Stimulated activated naive CD8-positive, alpha-beta T cell treated with anti-CD3 and anti-CD28 coated beads, Interleukin-15, Interleukin-2, amounts not matched to agents 100 ng/mL and 50 ng/mL, for 24 hours (primary cell): ENCODE results near the gene EXOC4.

ENCODE experiments used
- H3K27ac Mint-ChIP-seq: one replicate; pipeline ENCODE4 v1.8.0; 2021; ENCODE audit warnings: mild to moderate bottlenecking, mixed read lengths
- H3K27me3 Mint-ChIP-seq: one replicate; pipeline ENCODE4 v1.8.0; 2021; ENCODE audit warnings: mixed read lengths
- H3K36me3 Mint-ChIP-seq: one replicate; pipeline ENCODE4 v1.8.0; 2021; ENCODE audit warnings: low read depth, mixed read lengths
- H3K4me1 Mint-ChIP-seq: one replicate; pipeline ENCODE4 v1.8.0; 2021; ENCODE audit warnings: low read depth, mixed read lengths
- H3K4me3 Mint-ChIP-seq: one replicate; pipeline ENCODE4 v1.8.0; 2021; ENCODE audit warnings: mild to moderate bottlenecking, mixed read lengths
- H3K9me3 Mint-ChIP-seq: one replicate; pipeline ENCODE4 v1.8.0; 2021; ENCODE audit warnings: mixed read lengths

EXOC4 gene

GRCh38 chr7:133936074-133936473 lies 683.2 kb downstream of the EXOC4 start:
- Mint-ChIP-seq H3K4me1 (no peaks in the 10 kb centered on the region), H3K36me3 (peaks cover 35% of the 10 kb centered on the region), H3K4me3 (no peak overlapping the region), H3K27me3 (no peaks in the 10 kb centered on the region), H3K27ac (no peak overlapping the region), H3K9me3 (no peaks in the 10 kb centered on the region)

GRCh38 chr7:133937786-133938185 lies 684.9 kb downstream of the EXOC4 start:
- Mint-ChIP-seq H3K4me1 (no peaks in the 10 kb centered on the region), H3K4me3 (no peak overlapping the region), H3K27me3 (no peaks in the 10 kb centered on the region), H3K9me3 (no peaks in the 10 kb centered on the region), H3K36me3 (peaks cover 34% of the 10 kb centered on the region), H3K27ac (no peak overlapping the region)

GRCh38 chr7:133940368-133940767 lies 687.5 kb downstream of the EXOC4 start:
- peaks cover 32% of the 10 kb centered on the region for H3K36me3 Mint-ChIP-seq
- no peak overlapping the region for H3K27ac Mint-ChIP-seq
- H3K4me1 Mint-ChIP-seq: no peaks in the 10 kb centered on the region
- no peak overlapping the region for H3K4me3 Mint-ChIP-seq
- no peaks in the 10 kb centered on the region for H3K27me3 Mint-ChIP-seq
- no peaks in the 10 kb centered on the region for H3K9me3 Mint-ChIP-seq

- Mint-ChIP-seq H3K36me3 (peaks cover 38% of the 10 kb centered on the region), H3K27me3 (no peaks in the 10 kb centered on the region), H3K27ac (no peak overlapping the region), H3K4me1 (no peaks in the 10 kb centered on the region), H3K9me3 (peaks cover 3% of the 10 kb centered on the region), H3K4me3 (no peak overlapping the region)
Observed at GRCh38 chr7:133941496-133941895, 688.6 kb downstream of the EXOC4 start.

- Mint-ChIP-seq H3K36me3 (peaks cover 29% of the 10 kb centered on the region), H3K27me3 (no peaks in the 10 kb centered on the region), H3K27ac (no peak overlapping the region), H3K9me3 (peaks cover 3% of the 10 kb centered on the region), H3K4me3 (no peak overlapping the region), H3K4me1 (no peaks in the 10 kb centered on the region)
Observed at GRCh38 chr7:133945497-133945896, 692.6 kb downstream of the EXOC4 start.

GRCh38 chr7:133947458-133948254 lies 694.8 kb downstream of the EXOC4 start:
- Mint-ChIP-seq H3K27ac (no peak overlapping the region), H3K27me3 (no peaks in the 10 kb centered on the region), H3K36me3 (peaks cover 35% of the 10 kb centered on the region), H3K9me3 (peaks cover 3% of the 10 kb centered on the region), H3K4me3 (no peak overlapping the region), H3K4me1 (no peaks in the 10 kb centered on the region)

GRCh38 chr7:133948588-133948987 lies 695.7 kb downstream of the EXOC4 start:
- Mint-ChIP-seq H3K4me1 (no peaks in the 10 kb centered on the region), H3K4me3 (no peak overlapping the region), H3K9me3 (peaks cover 3% of the 10 kb centered on the region), H3K27me3 (no peaks in the 10 kb centered on the region), H3K27ac (no peak overlapping the region), H3K36me3 (peaks cover 38% of the 10 kb centered on the region)

GRCh38 chr7:133950855-133951254 lies 698.0 kb downstream of the EXOC4 start:
- no peak overlapping the region for H3K4me3 Mint-ChIP-seq
- no peak overlapping the region for H3K27ac Mint-ChIP-seq
- H3K36me3 Mint-ChIP-seq: peaks cover 36% of the 10 kb centered on the region
- H3K4me1 Mint-ChIP-seq: no peaks in the 10 kb centered on the region
- peaks cover 6% of the 10 kb centered on the region for H3K9me3 Mint-ChIP-seq
- no peaks in the 10 kb centered on the region for H3K27me3 Mint-ChIP-seq

GRCh38 chr7:133955208-133955607 lies 702.3 kb downstream of the EXOC4 start:
- no peaks in the 10 kb centered on the region for H3K27me3 Mint-ChIP-seq
- peaks cover 17% of the 10 kb centered on the region for H3K36me3 Mint-ChIP-seq
- peaks cover 4% of the 10 kb centered on the region for H3K9me3 Mint-ChIP-seq
- no peaks in the 10 kb centered on the region for H3K4me1 Mint-ChIP-seq
- H3K27ac Mint-ChIP-seq: no peak overlapping the region
- H3K4me3 Mint-ChIP-seq: no peak overlapping the region

GRCh38 chr7:133957845-133958244 lies 705.0 kb downstream of the EXOC4 start:
- Mint-ChIP-seq H3K9me3 (peaks cover 4% of the 10 kb centered on the region), H3K36me3 (peaks cover 1% of the 10 kb centered on the region), H3K27me3 (no peaks in the 10 kb centered on the region), H3K4me1 (peaks cover 5% of the 10 kb centered on the region), H3K27ac (no peak overlapping the region), H3K4me3 (no peak overlapping the region)

GRCh38 chr7:133958822-133959221 lies 705.9 kb downstream of the EXOC4 start:
- peaks cover 5% of the 10 kb centered on the region for H3K4me1 Mint-ChIP-seq
- peaks cover 7% of the 10 kb centered on the region for H3K36me3 Mint-ChIP-seq
- H3K4me3 Mint-ChIP-seq: no peak overlapping the region
- H3K27ac Mint-ChIP-seq: no peak overlapping the region
- H3K27me3 Mint-ChIP-seq: no peaks in the 10 kb centered on the region
- peaks cover 4% of the 10 kb centered on the region for H3K9me3 Mint-ChIP-seq

GRCh38 chr7:133959505-133959904 lies 706.6 kb downstream of the EXOC4 start:
- Mint-ChIP-seq H3K4me1 (peaks cover 5% of the 10 kb centered on the region), H3K9me3 (peaks cover 10% of the 10 kb centered on the region), H3K4me3 (no peak overlapping the region), H3K36me3 (peaks cover 13% of the 10 kb centered on the region), H3K27ac (no peak overlapping the region), H3K27me3 (no peaks in the 10 kb centered on the region)

- Mint-ChIP-seq H3K36me3 (peaks cover 34% of the 10 kb centered on the region), H3K27me3 (no peaks in the 10 kb centered on the region), H3K9me3 (peaks cover 23% of the 10 kb centered on the region), H3K4me1 (peaks cover 5% of the 10 kb centered on the region), H3K27ac (no peak overlapping the region), H3K4me3 (no peak overlapping the region)
Observed at GRCh38 chr7:133961724-133962123, 708.8 kb downstream of the EXOC4 start.

GRCh38 chr7:133962646-133963045 lies 709.8 kb downstream of the EXOC4 start:
- Mint-ChIP-seq H3K4me3 (no peak overlapping the region), H3K9me3 (peaks cover 32% of the 10 kb centered on the region), H3K4me1 (peaks cover 5% of the 10 kb centered on the region), H3K27ac (no peak overlapping the region), H3K36me3 (peaks cover 44% of the 10 kb centered on the region), H3K27me3 (no peaks in the 10 kb centered on the region)

- H3K36me3 Mint-ChIP-seq: peaks cover 47% of the 10 kb centered on the region
Observed at GRCh38 chr7:133963629-133964028, 710.8 kb downstream of the EXOC4 start.

GRCh38 chr7:133971625-133972024 lies 718.7 kb downstream of the EXOC4 start:
- H3K4me1 Mint-ChIP-seq: no peaks in the 10 kb centered on the region
- peaks cover 24% of the 10 kb centered on the region for H3K36me3 Mint-ChIP-seq
- H3K27me3 Mint-ChIP-seq: no peaks in the 10 kb centered on the region
- peaks cover 23% of the 10 kb centered on the region for H3K9me3 Mint-ChIP-seq
- H3K27ac Mint-ChIP-seq: no peak overlapping the region
- H3K4me3 Mint-ChIP-seq: no peak overlapping the region

More at GRCh38 chr7:133963629-133964028, 710.8 kb downstream of the EXOC4 start:
- H3K4me1 Mint-ChIP-seq: peaks cover 5% of the 10 kb centered on the region
- no peaks in the 10 kb centered on the region for H3K27me3 Mint-ChIP-seq
- no peak overlapping the region for H3K27ac Mint-ChIP-seq
- peaks cover 39% of the 10 kb centered on the region for H3K9me3 Mint-ChIP-seq
- H3K4me3 Mint-ChIP-seq: no peak overlapping the region
